CD14-positive monocyte (primary cell): ENCODE measurements around the gene ZNF384. TPM values are rescaled to one million over a fixed set of nuclear protein-coding genes. Genes with fewer than 3 reads are reported as not detected.

ENCODE experiments used
- DNase-seq, 3 donors: peaks; one replicate each; pipeline ENCODE4 v3.0.0-alpha.2; 2011 to 2022
- H2AFZ ChIP-seq: 2 replicates; pipeline ENCODE4 v1.6.0; 2012; ENCODE audit warnings: mild to moderate bottlenecking, low read depth, low read length, inconsistent platforms; ENCODE audit not compliant: insufficient read depth, poor library complexity, severe bottlenecking
- H3K27ac ChIP-seq, 2 donors: 1 replicate in 1 of 2; 2 replicates in 1 of 2; pipeline ENCODE4 v1.5.1; 2012 to 2013; ENCODE audit warnings: low read length in 2 of 2, control low read depth in 1 of 2, inconsistent platforms in 1 of 2, low read depth in 1 of 2, mild to moderate bottlenecking in 1 of 2
- H3K27me3 ChIP-seq, 2 donors: one replicate each; pipeline versions ENCODE4 v1.6.0 to v1.6.1; 2011 to 2013; ENCODE audit warnings: low read length in 2 of 2; ENCODE audit not compliant: control insufficient read depth in 2 of 2, insufficient read depth in 2 of 2
- H3K36me3 ChIP-seq, 2 donors: replicated peaks in 1 of 2; 1 replicate in 1 of 2; 2 replicates in 1 of 2; pipeline versions ENCODE4 v1.5.1 to v1.6.1; 2012 to 2013; ENCODE audit warnings: low read length in 2 of 2, control low read depth in 1 of 2, inconsistent platforms in 1 of 2, mild to moderate bottlenecking in 1 of 2; ENCODE audit not compliant: insufficient read depth in 2 of 2, control insufficient read depth in 1 of 2
- H3K4me1 ChIP-seq, 2 donors: 1 replicate in 1 of 2; 2 replicates in 1 of 2; pipeline versions ENCODE4 v1.5.1 to v1.6.1; 2012 to 2013; ENCODE audit warnings: low read length in 2 of 2, control low read depth in 1 of 2, inconsistent platforms in 1 of 2, mild to moderate bottlenecking in 1 of 2, moderate library complexity in 1 of 2; ENCODE audit not compliant: insufficient read depth in 2 of 2, control insufficient read depth in 1 of 2
- H3K4me2 ChIP-seq: replicated peaks from 2 replicates; pipeline ENCODE3; 2012; ENCODE audit warnings: low read length, moderate library complexity, mild to moderate bottlenecking; ENCODE audit not compliant: poor library complexity, severe bottlenecking; ENCODE audit errors: extremely low read depth
- H3K4me3 ChIP-seq, 3 experiments: fragments of 200-600 bp in 1 of 3; sonication (generic) in 1 of 3; replicated peaks in 1 of 3; 1 replicate in 2 of 3; 2 replicates in 1 of 3; pipeline ENCODE4 v1.5.1; 2011 to 2013; ENCODE audit warnings: low read length in 3 of 3, mild to moderate bottlenecking in 3 of 3, control low read depth in 2 of 3, low read depth in 2 of 3, inconsistent platforms in 1 of 3, moderate library complexity in 1 of 3
- H3K79me2 ChIP-seq: 2 replicates; pipeline ENCODE4 v1.6.0; 2012; ENCODE audit warnings: mild to moderate bottlenecking, control low read depth, inconsistent platforms, low read length, moderate library complexity; ENCODE audit not compliant: insufficient read depth
- H3K9ac ChIP-seq: 2 replicates; pipeline ENCODE4 v1.6.0; 2017; ENCODE audit warnings: low read length, mild to moderate bottlenecking; ENCODE audit not compliant: insufficient read depth, poor library complexity, severe bottlenecking
- H3K9me3 ChIP-seq, 2 donors: replicated peaks in 1 of 2; 1 replicate in 1 of 2; 2 replicates in 1 of 2; pipeline versions ENCODE4 v1.5.1 to v1.6.1; 2012 to 2013; ENCODE audit warnings: low read length in 2 of 2, control low read depth in 1 of 2; ENCODE audit not compliant: control insufficient read depth in 1 of 2, insufficient read depth in 1 of 2
- H4K20me1 ChIP-seq: 2 replicates; pipeline ENCODE4 v1.6.0; 2012; ENCODE audit warnings: mild to moderate bottlenecking, low read length, control low read depth, moderate library complexity; ENCODE audit not compliant: insufficient read depth
- H3K27ac Mint-ChIP-seq, 7 donors: one replicate each; pipeline ENCODE4 v1.8.0; 2020; ENCODE audit warnings: mild to moderate bottlenecking in 7 of 7, mixed read lengths in 7 of 7, moderate library complexity in 6 of 7, inconsistent platforms in 2 of 7
- H3K27me3 Mint-ChIP-seq, 3 donors: one replicate each; pipeline ENCODE4 v1.8.0; 2021 to 2022; ENCODE audit warnings: low read depth in 3 of 3, mild to moderate bottlenecking in 3 of 3, mixed read lengths in 3 of 3, moderate library complexity in 3 of 3, inconsistent platforms in 1 of 3
- H3K36me3 Mint-ChIP-seq, 2 donors: one replicate each; pipeline ENCODE4 v1.8.0; 2020; ENCODE audit warnings: mixed read lengths in 2 of 2, inconsistent platforms in 1 of 2, mild to moderate bottlenecking in 1 of 2
- H3K4me1 Mint-ChIP-seq: one replicate; pipeline ENCODE4 v1.8.0; 2020; ENCODE audit warnings: mild to moderate bottlenecking, mixed read lengths
- H3K4me3 Mint-ChIP-seq, 2 donors: one replicate each; pipeline ENCODE4 v1.8.0; 2020; ENCODE audit warnings: mild to moderate bottlenecking in 2 of 2, mixed read lengths in 2 of 2, moderate library complexity in 1 of 2
- H3K9me3 Mint-ChIP-seq, 7 donors: one replicate each; pipeline ENCODE4 v1.8.0; 2020 to 2022; ENCODE audit warnings: mixed read lengths in 7 of 7, mild to moderate bottlenecking in 6 of 7, moderate library complexity in 6 of 7, inconsistent platforms in 2 of 7
- CTCF ChIP-seq: fragments of 200-600 bp; IDR thresholded peaks from one replicate; pipeline ENCODE4 v1.8.0; 2022; ENCODE audit warnings: antibody characterized with exemption, mild to moderate bottlenecking
- WGBS: methylation state at CpG from one replicate; pipeline ENCODE4 v1.1.5; 2013; ENCODE audit warnings: missing lambda C conversion rate; ENCODE audit not compliant: insufficient coverage; 5-methylcytosine and 5-hydroxymethylcytosine counted together
- intact Hi-C, 2 donors: fragments of 100-400 bp; cut with micrococcal nuclease; formaldehyde crosslinking; loops; one replicate each; pipeline versions ENCODE4 v1.15.0 to v1.15.1; 2023
- polyA plus RNA-seq, 3 donors: library from polyadenylated mRNA; depleted of rRNA in 1 of 3; unstranded in 2 of 3; stranded (reverse) in 1 of 3; fragments of 300-500 nt in 2 of 3; fragments of >200 nt in 1 of 3; fragmentation: Illumina TruSeq in 2 of 3; gene quantifications; 1 replicate in 2 of 3; 2 replicates in 1 of 3; pipeline ENCODE4 v1.2.3, GENCODE V29; 2012 to 2021

The ZNF384 gene
- polyA plus RNA-seq, 3 donors, result 9.6 to 87.0 (median 10.9) TPM

GRCh38 chr12:6666211-6666610, 23.0 kb downstream of the ZNF384 start:
- H3K4me2 ChIP-seq, result no peak overlapping the region
- H3K27me3 Mint-ChIP-seq, result no peaks in the 10 kb centered on the region
- no peak overlapping the region for H3K4me3 Mint-ChIP-seq
- no peaks in the 10 kb centered on the region for H3K9me3 ChIP-seq
- H3K9ac ChIP-seq, result no peak overlapping the region
- WGBS, result 90% methylated on average over 2 of the region's 2 CpGs
- H3K79me2 ChIP-seq, result peaks cover 23% of the 10 kb centered on the region
- H3K27ac Mint-ChIP-seq, result peak overlapping the region in 1 of 7 donors; percentile 26
- intact Hi-C loops, result loop anchor here in 1 of 2 donors (10.0 kb wide), 1 partner anchor 59 kb away; the partner anchor contains the start of gene COPS7A
- peaks cover 48 to 53% of the 10 kb centered on the region in 2 donors for H3K36me3 ChIP-seq
- no peak overlapping the region for H3K27ac ChIP-seq
- H3K4me3 ChIP-seq, result no peak overlapping the region
- H3K9me3 Mint-ChIP-seq, result no peaks in the 10 kb centered on the region
- H3K27me3 ChIP-seq, result no peaks in the 10 kb centered on the region
- no peaks in the 10 kb centered on the region for H4K20me1 ChIP-seq
- H3K36me3 Mint-ChIP-seq, result peaks cover 54 to 57% of the 10 kb centered on the region in 2 donors
- TF ChIP-seq CTCF, result no peak
- no peak for DNase-seq
- peaks cover 34% of the 10 kb centered on the region for H3K4me1 Mint-ChIP-seq
- H2AFZ ChIP-seq, result no peak overlapping the region
- H3K4me1 ChIP-seq, result peaks cover 17 to 37% of the 10 kb centered on the region in 2 donors

GRCh38 chr12:6664902-6665301, 24.3 kb downstream of the ZNF384 start:
- Histone ChIP-seq H4K20me1 (no peaks in the 10 kb centered on the region), H3K36me3 (peaks cover 35 to 40% of the 10 kb centered on the region in 2 donors), H3K27me3 (no peaks in the 10 kb centered on the region), H2AFZ (no peak overlapping the region), H3K9ac (no peak overlapping the region), H3K4me3 (no peak overlapping the region), H3K9me3 (no peaks in the 10 kb centered on the region), H3K4me2 (no peak overlapping the region), H3K27ac (no peak overlapping the region), H3K79me2 (peaks cover 28% of the 10 kb centered on the region), H3K4me1 (peaks cover 17 to 37% of the 10 kb centered on the region in 2 donors)
- Mint-ChIP-seq H3K27ac (peak overlapping the region in 3 of 7 donors; percentile 48 to 55 (median 54)), H3K36me3 (peaks cover 41 to 44% of the 10 kb centered on the region in 2 donors), H3K9me3 (no peaks in the 10 kb centered on the region), H3K4me1 (peaks cover 34% of the 10 kb centered on the region), H3K27me3 (no peaks in the 10 kb centered on the region), H3K4me3 (no peak overlapping the region)
- TF ChIP-seq CTCF, result no peak
- WGBS, result no CpG with 5 or more reads among the region's 2 CpGs
- intact Hi-C loops, result loop anchor here in 1 of 2 donors (10.0 kb wide), 1 partner anchor 60 kb away; the partner anchor contains the start of gene COPS7A
- peak in 2 of 3 donors; percentile 10 to 20 for DNase-seq
